Omental fat pad (tissue), 4 donors: ENCODE results near the gene SS18. TPM values are rescaled to one million over a fixed set of nuclear protein-coding genes. Genes with fewer than 3 reads are reported as not detected.

Source experiments
- ATAC-seq: fragments of 150-250 bp; one replicate; pipeline ENCODE4 v1.9.1; 2016; ENCODE audit warnings: mild to moderate bottlenecking, moderate library complexity; ENCODE audit not compliant: low FRiP score
- DNase-seq: peaks from one replicate; pipeline ENCODE4 v3.0.0-alpha.2; 2019; ENCODE audit warnings: low spot score
- CTCF ChIP-seq, 3 donors: fragments of 450-650 bp; IDR thresholded peaks; one replicate each; pipeline ENCODE4 v1.5.1; 2016 to 2017; ENCODE audit warnings: antibody characterized with exemption in 3 of 3, mild to moderate bottlenecking in 3 of 3, moderate library complexity in 2 of 3
- total RNA-seq, 4 donors: library from RNA; depleted of rRNA; stranded (reverse); fragments of >200 nt; gene quantifications; one replicate each; pipeline ENCODE4 v1.1.0, GENCODE V29; 2016

SS18 gene
- total RNA-seq, 4 donors from 2014 or later: 93.3 to 125 (median 107) TPM

- ATAC-seq (no peak), DNase-seq (no peak)
- TF ChIP-seq CTCF (IDR thresholded peaks at IDR 0.05): no peak
Observed at GRCh38 chr18:26121476-26121875, 31.1 kb upstream of the SS18 start.

GRCh38 chr18:26119246-26119645 lies 28.8 kb upstream of the SS18 start:
- DNase-seq: no peak
- TF ChIP-seq CTCF (IDR thresholded peaks at IDR 0.05): no peak
- no peak for ATAC-seq

DNA sequence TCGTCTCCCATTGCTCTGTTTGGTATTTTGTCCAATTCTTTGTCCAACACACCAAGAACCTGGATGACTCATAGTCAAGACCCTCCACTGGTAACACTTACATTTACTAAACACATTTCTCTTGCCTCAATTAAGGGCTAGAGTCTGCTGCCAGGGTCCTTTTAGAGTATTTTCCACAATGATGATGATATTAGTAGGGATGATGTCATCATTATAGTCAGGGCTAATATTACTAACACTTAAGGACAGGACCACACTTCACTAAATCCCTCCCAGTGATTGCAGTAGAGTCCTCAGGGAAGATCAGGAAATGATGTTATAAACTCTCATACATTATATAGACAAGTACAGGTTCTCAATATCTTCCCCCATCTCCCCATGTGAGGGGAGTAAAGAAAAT lies 13.6 kb upstream of the SS18 start:
- ATAC-seq: no peak
- DNase-seq: no peak
- TF ChIP-seq CTCF (IDR thresholded peaks at IDR 0.05): no peak

GRCh38 chr18:26103579-26103978 lies 13.2 kb upstream of the SS18 start:
- ATAC-seq: no peak
- no peak for DNase-seq
- no peak for TF ChIP-seq CTCF (IDR thresholded peaks at IDR 0.05)

- no peak for ATAC-seq
- DNase-seq: no peak
- no peak for TF ChIP-seq CTCF (IDR thresholded peaks at IDR 0.05)
Observed at GRCh38 chr18:26097563-26097962, 7.2 kb upstream of the SS18 start.

DNA sequence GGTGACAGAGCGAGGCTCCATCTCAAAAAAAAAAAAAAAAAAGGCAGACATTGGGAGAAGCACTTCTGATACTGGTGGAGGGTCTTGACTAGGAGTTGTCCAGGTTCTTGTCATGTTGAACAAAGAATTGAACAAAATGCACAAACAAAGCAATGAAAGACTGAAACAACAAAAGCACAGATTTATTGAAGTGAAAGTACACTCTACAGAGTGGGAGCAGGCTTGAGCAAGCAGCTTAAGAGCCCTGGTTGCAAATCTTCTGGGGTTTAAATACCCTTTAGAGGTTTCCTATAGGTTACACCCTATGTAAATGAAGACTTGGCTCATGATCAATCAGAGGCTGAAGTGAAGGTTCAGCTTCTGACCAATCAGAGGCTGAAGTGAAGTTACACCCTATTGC lies 6.4 kb upstream of the SS18 start:
- DNase-seq (no peak), ATAC-seq (no peak)
- TF ChIP-seq CTCF (IDR thresholded peaks at IDR 0.05): no peak

- peak; percentile 52 for ATAC-seq
- TF ChIP-seq CTCF (IDR thresholded peaks at IDR 0.05): no peak
- no peak for DNase-seq
Observed at GRCh38 chr18:26091047-26091630, 726 bp upstream of the SS18 start.
